K562 (cell line): ENCODE data around the gene TRNAU1AP. TPM values are rescaled to one million over a fixed set of nuclear protein-coding genes. Genes with fewer than 3 reads are reported as not detected.
A peak's percentile ranks its signal among the peaks of the same experiment; 100 is the strongest.

ENCODE experiments used
- CEBPG ChIP-seq, 3 experiments: fragments of 200-800 bp in 1 of 3; sonication (Bioruptor generic) in 1 of 3; sonication (generic) in 1 of 3; formaldehyde crosslinking in 1 of 3; IDR thresholded peaks in 2 of 3; conservative IDR thresholded peaks in 1 of 3; 2 replicates each; pipeline versions ENCODE4 v1.6.1 to v1.8.0; 2016 to 2022; ENCODE audit warnings: missing compliant biosample characterization in 2 of 3, missing genetic modification characterization in 2 of 3, mild to moderate bottlenecking in 1 of 3, missing genetic modification reagents in 1 of 3
- CHD4 ChIP-seq: fragments of 200-600 bp; sonication (generic); IDR thresholded peaks from 3 replicates; pipeline ENCODE4 v1.6.1; 2012; ENCODE audit warnings: low read depth, mild to moderate bottlenecking, mixed read lengths, low read length, inconsistent platforms; ENCODE audit not compliant: insufficient read depth, insufficient replicate concordance, poor library complexity, severe bottlenecking
- ETS1 ChIP-seq: conservative IDR thresholded peaks from 2 replicates; pipeline ENCODE4 v1.6.1; 2011; ENCODE audit warnings: low read depth, mild to moderate bottlenecking, low read length; ENCODE audit not compliant: control insufficient read depth
- GATAD2B ChIP-seq: fragments of 450-650 bp; IDR thresholded peaks from 2 replicates; pipeline ENCODE4 v1.6.1; 2017; ENCODE audit warnings: mild to moderate bottlenecking, borderline replicate concordance
- KLF1 ChIP-seq: fragments of 450-650 bp; IDR thresholded peaks from 2 replicates; pipeline ENCODE4 v1.6.1; 2016; ENCODE audit warnings: missing genetic modification characterization, missing compliant biosample characterization
- KLF16 ChIP-seq: IDR thresholded peaks from 2 replicates; pipeline ENCODE4 v1.6.1; 2016; ENCODE audit warnings: antibody characterized with exemption
- MXD1 ChIP-seq: fragments of 250-450 bp; sonication (Bioruptor Pico); IDR thresholded peaks from 2 replicates; pipeline ENCODE4 v1.8.0; 2021; ENCODE audit warnings: borderline replicate concordance, mild to moderate bottlenecking, moderate library complexity; ENCODE audit not compliant: poor library complexity, severe bottlenecking
- NCOA4 ChIP-seq: fragments of 450-650 bp; IDR thresholded peaks from 2 replicates; pipeline ENCODE4 v1.6.1; 2018; ENCODE audit warnings: mild to moderate bottlenecking; ENCODE audit not compliant: partially characterized antibody
- POLR3A ChIP-seq: IDR thresholded peaks from 2 replicates; pipeline ENCODE4 v1.6.1; 2011; ENCODE audit warnings: borderline replicate concordance, mild to moderate bottlenecking, moderate library complexity; ENCODE audit not compliant: insufficient read length, insufficient read depth; ENCODE audit errors: extremely low read depth
- PPARD ChIP-seq: fragments of 250-450 bp; sonication (Bioruptor Pico); IDR thresholded peaks from 2 replicates; pipeline ENCODE4 v1.8.0; 2022; ENCODE audit warnings: inconsistent platforms, mild to moderate bottlenecking, moderate library complexity
- SREBF2 ChIP-seq: sonication (generic); formaldehyde crosslinking; IDR thresholded peaks from 2 replicates; pipeline ENCODE4 v1.4.0; 2020; ENCODE audit warnings: mild to moderate bottlenecking, missing genetic modification reagents
- STAT5B ChIP-seq: fragments of 250-450 bp; sonication (Bioruptor Pico); IDR thresholded peaks from 2 replicates; pipeline ENCODE4 v1.8.0; 2021; ENCODE audit warnings: mild to moderate bottlenecking, inconsistent platforms
- YBX1 ChIP-seq: fragments of 450-650 bp; IDR thresholded peaks from 2 replicates; pipeline ENCODE4 v1.7.1; 2016; ENCODE audit warnings: mild to moderate bottlenecking
- ZBTB33 ChIP-seq: sonication (generic); formaldehyde crosslinking; IDR thresholded peaks from 2 replicates; pipeline ENCODE4 v1.8.1; 2023; ENCODE audit warnings: mild to moderate bottlenecking, missing genetic modification reagents
- ZNF395 ChIP-seq: fragments of 200-800 bp; sonication (Bioruptor generic); IDR thresholded peaks from 2 replicates; pipeline ENCODE4 v1.6.1; 2017; ENCODE audit warnings: missing genetic modification characterization, missing compliant biosample characterization
- ZNF449 ChIP-seq: fragments of 250-450 bp; sonication (Bioruptor Pico); IDR thresholded peaks from 2 replicates; pipeline ENCODE4 v1.8.0; 2022; ENCODE audit warnings: moderate library complexity, mild to moderate bottlenecking, inconsistent platforms
- ZNF512 ChIP-seq: IDR thresholded peaks from 2 replicates; pipeline ENCODE4 v1.6.1; 2016; ENCODE audit warnings: missing genetic modification characterization, missing compliant biosample characterization
- polyA plus RNA-seq, 8 experiments: library from polyadenylated mRNA; depleted of rRNA in 4 of 8; stranded (reverse) in 5 of 8; unstranded in 3 of 8; fragments of >200 nt; fragmentation: Nextera tagmentation in 2 of 8; fragmentation: Illumina TruSeq in 1 of 8; extraction: Ambion mirVana in 2 of 8; extraction: Trizol in 1 of 8; gene quantifications; 2 replicates each; pipeline versions ENCODE4 v1.2.1 to v1.2.3, GENCODE V29; 2011 to 2014; ENCODE audit warnings: inconsistent platforms in 1 of 8, missing spikeins in 1 of 8
- total RNA-seq, 7 experiments: library from RNA; depleted of rRNA in 6 of 7; stranded (reverse); fragments of >200 nt in 6 of 7; fragmentation: Illumina TruSeq in 2 of 7; extraction: Trizol in 2 of 7; gene quantifications; 2 replicates each; pipeline versions ENCODE4 v1.2.1 to v1.2.3, GENCODE V29; 2011 to 2021; ENCODE audit warnings: low replicate concordance in 1 of 7

Gene TRNAU1AP
- total and polyA plus RNA-seq, 9 of the 15 experiments (the other 6 are each of a cell fraction or from before 2014, with no cell fraction given): 34.9 to 110 (median 46.3) TPM

GRCh38 chr1:28505406-28506187 lies 47.3 kb upstream of the TRNAU1AP start, which contains the start of gene RCC1 (continued):
- TF ChIP-seq ZNF512 (tag): no peak
- 0 out of 2 replicates have a peak, but pooled peaks have one; percentile 15 for TF ChIP-seq SREBF2
- no peak for TF ChIP-seq NCOA4
- TF ChIP-seq MXD1 (CRISPR knock-in tag): no peak
- peak; percentile 56; the same call in 1 of the 2 replicates for TF ChIP-seq ZNF395 (CRISPR knock-in tag)
- no peak for TF ChIP-seq ZNF449 (CRISPR knock-in tag)
- 0 out of 2 replicates have a peak, but pooled peaks have one; percentile 60 for TF ChIP-seq ETS1
- peak; percentile 39; the same call in 1 of the 2 replicates for TF ChIP-seq KLF1 (tag)
- TF ChIP-seq ZBTB33: peak; percentile 73
- no peak for TF ChIP-seq CHD4
- no peak for TF ChIP-seq YBX1
- no peak for TF ChIP-seq POLR3A
- TF ChIP-seq STAT5B (CRISPR knock-in tag): no peak
- no peak for TF ChIP-seq CEBPG (CRISPR knock-in tag; IDR thresholded peaks at IDR 0.05)
- peak in 1 of 2 experiments; percentile 45; a peak in 1 of 4 replicates for TF ChIP-seq CEBPG (tag; conservative IDR thresholded peaks at IDR 0.05 in 1 of 2, IDR thresholded peaks at IDR 0.05 in 1 of 2)
- TF ChIP-seq KLF16: no peak
- no peak for TF ChIP-seq GATAD2B
- TF ChIP-seq PPARD (CRISPR knock-in tag): no peak
